ENCODE data around the gene LTBP1. TPM values are rescaled to one million over a fixed set of nuclear protein-coding genes. Genes with fewer than 3 reads are reported as not detected.

Gene LTBP1
- total and polyA plus RNA-seq, 2 donors (not counting 1 experiment from before 2014, with no cell fraction given) = 0.69 TPM; not detected in 1

- 0% methylated on average over 1 of the region's 1 CpG for WGBS (ENCODE audit: insufficient coverage)
- Histone ChIP-seq H3K79me2 (ENCODE audit: control insufficient read depth, insufficient read depth, low read length) (no peaks in the 10 kb centered on the region), H3K4me1 (ENCODE audit: control insufficient read depth in 2 of 2, insufficient read depth in 2 of 2, low read length in 2 of 2) (no peaks in the 10 kb centered on the region), H3K4me3 (ENCODE audit: control extremely low read depth in 1 of 5, extremely low read depth in 1 of 5, insufficient read depth in 1 of 5, low read depth in 2 of 5, low read length in 4 of 5) (no peak overlapping the region), H3K9ac (ENCODE audit: low read length) (no peak overlapping the region), H3K4me2 (replicated peaks; ENCODE audit: low read depth, low read length, poor library complexity, severe bottlenecking) (no peak overlapping the region), H3K36me3 (replicated peaks in 1 of 2; ENCODE audit: control extremely low read depth in 1 of 2, control insufficient read depth in 1 of 2, extremely low read depth in 1 of 2, insufficient read depth in 2 of 2, low read length in 1 of 2) (no peaks in the 10 kb centered on the region), H3K27me3 (replicated peaks in 1 of 4; ENCODE audit: control extremely low read depth in 1 of 4, control insufficient read depth in 3 of 4, insufficient read depth in 4 of 4, low read length in 3 of 4) (no peaks in the 10 kb centered on the region), H4K20me1 (ENCODE audit: control insufficient read depth, insufficient read depth, low read length, poor library complexity, severe bottlenecking) (no peaks in the 10 kb centered on the region), H3K9me3 (ENCODE audit: control extremely low read depth in 1 of 3, control insufficient read depth in 2 of 3, insufficient read depth in 1 of 3, low read length in 2 of 3) (no peaks in the 10 kb centered on the region), H2AFZ (ENCODE audit: insufficient read depth, low read depth, low read length, poor library complexity, severe bottlenecking) (no peak overlapping the region), H3K27ac (ENCODE audit: low read length in 2 of 2) (no peak overlapping the region)
- peaks cover 6% of the 10 kb centered on the region for H3K27me3 Mint-ChIP-seq
- H3K4me3 Mint-ChIP-seq = no peak overlapping the region
- no peak for DNase-seq
- ChIA-PET POLR2A (no interaction called here), CTCF (no interaction called here)
- intact Hi-C loops (cut with micrococcal nuclease) = no loop called here
- no peak for ATAC-seq (ENCODE audit: low read depth)
- H3K9me3 Mint-ChIP-seq (ENCODE audit: insufficient read depth) = no peaks in the 10 kb centered on the region
- no peak for TF ChIP-seq EZH2 (IDR thresholded peaks at IDR 0.05; ENCODE audit: borderline replicate concordance, insufficient read depth, low read depth, low read length, poor library complexity, severe bottlenecking)
- TF ChIP-seq, protein P1, sequence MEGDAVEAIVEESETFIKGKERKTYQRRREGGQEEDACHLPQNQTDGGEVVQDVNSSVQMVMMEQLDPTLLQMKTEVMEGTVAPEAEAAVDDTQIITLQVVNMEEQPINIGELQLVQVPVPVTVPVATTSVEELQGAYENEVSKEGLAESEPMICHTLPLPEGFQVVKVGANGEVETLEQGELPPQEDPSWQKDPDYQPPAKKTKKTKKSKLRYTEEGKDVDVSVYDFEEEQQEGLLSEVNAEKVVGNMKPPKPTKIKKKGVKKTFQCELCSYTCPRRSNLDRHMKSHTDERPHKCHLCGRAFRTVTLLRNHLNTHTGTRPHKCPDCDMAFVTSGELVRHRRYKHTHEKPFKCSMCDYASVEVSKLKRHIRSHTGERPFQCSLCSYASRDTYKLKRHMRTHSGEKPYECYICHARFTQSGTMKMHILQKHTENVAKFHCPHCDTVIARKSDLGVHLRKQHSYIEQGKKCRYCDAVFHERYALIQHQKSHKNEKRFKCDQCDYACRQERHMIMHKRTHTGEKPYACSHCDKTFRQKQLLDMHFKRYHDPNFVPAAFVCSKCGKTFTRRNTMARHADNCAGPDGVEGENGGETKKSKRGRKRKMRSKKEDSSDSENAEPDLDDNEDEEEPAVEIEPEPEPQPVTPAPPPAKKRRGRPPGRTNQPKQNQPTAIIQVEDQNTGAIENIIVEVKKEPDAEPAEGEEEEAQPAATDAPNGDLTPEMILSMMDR (IDR thresholded peaks at IDR 0.05) = no peak
- no peak overlapping the region for H3K27ac Mint-ChIP-seq
- no peaks in the 10 kb centered on the region for H3K4me1 Mint-ChIP-seq
Measured at GRCh38 chr2:32990556-32990955, 43.8 kb downstream of the LTBP1 start.

GRCh38 chr2:32991091-32991845, 44.5 kb downstream of the LTBP1 start:
- 71% methylated on average over 3 of the region's 6 CpGs for WGBS (ENCODE audit: insufficient coverage)
- ATAC-seq (ENCODE audit: low read depth) (no peak), DNase-seq (no peak)
- no peaks in the 10 kb centered on the region for H3K36me3 ChIP-seq (replicated peaks in 1 of 2; ENCODE audit: control extremely low read depth in 1 of 2, control insufficient read depth in 1 of 2, extremely low read depth in 1 of 2, insufficient read depth in 2 of 2, low read length in 1 of 2)
- TF ChIP-seq, protein P1 (IDR thresholded peaks at IDR 0.05) = no peak
- no peak overlapping the region for H3K27ac ChIP-seq (ENCODE audit: low read length in 2 of 2)
- Mint-ChIP-seq H3K4me3 (no peak overlapping the region), H3K27me3 (peaks cover 6% of the 10 kb centered on the region), H3K9me3 (ENCODE audit: insufficient read depth) (no peaks in the 10 kb centered on the region), H3K4me1 (no peaks in the 10 kb centered on the region), H3K27ac (no peak overlapping the region)
- ChIA-PET CTCF (no interaction called here), POLR2A (no interaction called here)
- no peaks in the 10 kb centered on the region for H3K79me2 ChIP-seq (ENCODE audit: control insufficient read depth, insufficient read depth, low read length)
- no peak overlapping the region for H2AFZ ChIP-seq (ENCODE audit: insufficient read depth, low read depth, low read length, poor library complexity, severe bottlenecking)
- H3K27me3 ChIP-seq (replicated peaks in 1 of 4; ENCODE audit: control extremely low read depth in 1 of 4, control insufficient read depth in 3 of 4, insufficient read depth in 4 of 4, low read length in 3 of 4) = no peaks in the 10 kb centered on the region
- H3K9ac ChIP-seq (ENCODE audit: low read length) = no peak overlapping the region
- intact Hi-C loops (cut with micrococcal nuclease) = no loop called here
- H3K9me3 ChIP-seq (ENCODE audit: control extremely low read depth in 1 of 3, control insufficient read depth in 2 of 3, insufficient read depth in 1 of 3, low read length in 2 of 3) = no peaks in the 10 kb centered on the region
- H4K20me1 ChIP-seq (ENCODE audit: control insufficient read depth, insufficient read depth, low read length, poor library complexity, severe bottlenecking) = no peaks in the 10 kb centered on the region
- H3K4me1 ChIP-seq (ENCODE audit: control insufficient read depth in 2 of 2, insufficient read depth in 2 of 2, low read length in 2 of 2) = no peaks in the 10 kb centered on the region
- no peak overlapping the region for H3K4me3 ChIP-seq (ENCODE audit: control extremely low read depth in 1 of 5, extremely low read depth in 1 of 5, insufficient read depth in 1 of 5, low read depth in 2 of 5, low read length in 4 of 5)
- no peak overlapping the region for H3K4me2 ChIP-seq (replicated peaks; ENCODE audit: low read depth, low read length, poor library complexity, severe bottlenecking)
